Measurements from ENCODE around the gene TMEM117.

The TMEM117 gene

DNA sequence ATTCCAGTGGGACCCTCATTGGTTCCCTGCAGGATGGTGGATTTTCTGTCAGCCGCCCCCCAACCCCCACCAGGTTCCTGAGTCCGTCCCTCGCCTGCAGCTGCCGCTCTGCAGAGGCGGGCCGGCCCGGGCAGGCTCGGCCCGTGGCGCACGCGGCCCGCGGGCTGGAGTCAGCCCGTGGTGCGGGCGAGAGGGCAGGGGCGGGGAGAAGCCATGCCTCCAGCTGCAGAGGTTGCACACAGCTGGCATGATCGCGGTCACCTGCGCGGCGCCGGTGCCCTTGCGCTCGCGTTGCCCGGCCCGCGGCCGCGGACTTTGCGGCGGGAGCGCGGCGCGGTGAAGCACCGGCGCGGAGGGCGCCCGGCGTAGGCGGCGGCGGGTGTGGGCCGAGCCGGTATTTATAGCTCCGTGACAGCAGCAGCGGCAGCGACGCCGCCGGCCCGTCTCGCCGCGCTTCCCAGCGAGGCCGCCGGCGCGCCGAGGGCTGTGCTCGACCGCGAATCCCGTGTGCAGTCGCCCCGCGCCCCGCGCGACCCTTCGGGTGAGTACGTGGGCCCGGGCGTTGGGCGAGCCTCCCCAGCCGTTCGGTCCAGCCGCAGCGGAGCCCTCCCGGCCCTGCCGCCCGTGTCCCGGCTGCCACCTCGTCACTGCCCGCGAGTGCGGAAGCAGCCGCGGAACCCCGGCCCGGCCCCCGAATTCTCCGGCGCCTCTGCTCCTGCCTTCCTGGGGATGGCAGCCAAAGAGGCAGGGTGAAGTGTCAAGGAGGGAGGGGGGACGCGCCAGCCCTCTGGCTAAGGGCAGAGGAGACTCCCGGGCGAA lies at the start of gene TMEM117:
TMEM117 (plus strand) TSS at position 426 of the 819 bp plus-strand sequence.
- peak; percentile 83 for DNase-seq

DNA sequence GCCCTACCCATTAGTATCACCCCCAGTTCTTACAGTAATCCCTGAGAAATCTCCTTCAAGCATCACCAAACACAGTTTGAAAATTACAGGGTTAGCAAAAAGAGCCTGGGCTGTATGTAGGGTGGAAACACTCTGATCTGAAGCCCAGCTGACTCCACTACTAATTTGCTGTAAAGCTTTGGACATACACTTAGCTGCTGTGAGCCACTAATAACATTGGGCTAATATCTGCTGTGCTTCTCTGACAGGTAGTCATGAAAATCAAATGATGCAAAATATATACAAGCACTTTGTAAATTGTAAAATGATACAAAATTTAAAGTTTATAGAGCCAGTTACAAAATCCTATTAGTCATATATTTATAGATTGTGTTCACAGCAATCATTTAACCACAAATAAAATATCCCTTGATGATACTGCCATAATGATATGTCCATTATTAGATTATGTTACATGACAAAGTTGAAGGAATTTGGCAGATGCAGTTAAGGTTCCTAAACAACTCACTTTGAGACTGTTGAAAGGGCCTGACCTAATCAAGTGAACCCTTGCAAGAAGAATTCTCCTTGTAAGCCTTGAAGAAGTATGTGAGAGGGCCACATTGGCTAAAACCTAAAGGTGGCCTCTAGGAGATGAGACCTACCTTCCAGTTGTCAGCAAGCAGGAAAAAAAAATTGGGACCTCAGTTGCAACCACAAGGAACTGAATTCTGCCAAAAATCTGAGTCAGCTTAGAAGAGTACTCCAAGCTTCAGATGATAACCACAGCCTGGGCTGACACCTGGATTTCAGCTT lies 48.8 kb upstream of the TMEM117 start:
- no peak for DNase-seq

DNA sequence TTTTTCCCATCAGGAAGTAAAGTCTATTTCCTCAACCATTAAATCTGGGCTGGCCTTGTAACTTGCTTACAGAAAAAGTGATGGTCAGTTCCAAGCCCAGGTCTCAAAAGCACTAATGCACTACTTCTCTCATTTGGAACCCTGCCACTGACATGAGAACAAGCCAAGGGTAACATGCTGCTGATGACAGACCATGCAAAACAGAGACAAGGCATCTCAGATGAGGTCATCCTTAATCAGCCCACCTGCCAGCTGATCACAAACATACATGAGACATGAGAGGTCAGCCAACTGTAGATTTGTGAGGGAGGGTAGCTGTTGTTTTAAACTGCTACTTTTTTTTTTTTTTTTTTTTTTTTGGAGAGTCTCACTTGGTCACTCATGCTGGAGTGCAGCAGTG lies 45.9 kb upstream of the TMEM117 start:
- DNase-seq = no peak

DNA sequence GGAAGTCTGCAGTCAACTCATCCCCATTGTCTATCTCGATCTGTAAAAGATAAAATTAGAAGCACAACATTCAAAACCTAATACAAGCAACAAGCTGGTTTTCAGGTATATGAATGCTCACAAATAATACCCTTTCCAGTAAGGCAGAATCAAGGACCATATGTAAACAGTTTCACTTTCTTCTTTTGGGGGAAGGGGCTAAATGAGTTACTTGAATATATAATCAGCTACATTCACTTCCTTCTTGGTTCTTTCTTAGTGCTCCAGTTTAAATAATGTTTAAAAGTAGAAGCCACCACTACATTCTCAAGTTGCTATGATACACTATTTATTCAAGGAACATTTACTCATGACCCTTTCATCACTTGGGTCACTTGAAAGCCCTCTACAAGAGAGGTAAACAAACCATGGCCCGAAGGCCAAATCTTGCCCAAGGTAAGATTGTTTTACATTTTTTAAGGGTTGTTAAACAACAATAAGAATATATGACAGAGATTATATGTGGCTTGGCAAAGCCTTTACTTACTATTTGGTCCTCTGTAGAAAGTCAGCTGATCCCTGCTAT lies 40.1 kb upstream of the TMEM117 start:
- no peak for DNase-seq

DNA sequence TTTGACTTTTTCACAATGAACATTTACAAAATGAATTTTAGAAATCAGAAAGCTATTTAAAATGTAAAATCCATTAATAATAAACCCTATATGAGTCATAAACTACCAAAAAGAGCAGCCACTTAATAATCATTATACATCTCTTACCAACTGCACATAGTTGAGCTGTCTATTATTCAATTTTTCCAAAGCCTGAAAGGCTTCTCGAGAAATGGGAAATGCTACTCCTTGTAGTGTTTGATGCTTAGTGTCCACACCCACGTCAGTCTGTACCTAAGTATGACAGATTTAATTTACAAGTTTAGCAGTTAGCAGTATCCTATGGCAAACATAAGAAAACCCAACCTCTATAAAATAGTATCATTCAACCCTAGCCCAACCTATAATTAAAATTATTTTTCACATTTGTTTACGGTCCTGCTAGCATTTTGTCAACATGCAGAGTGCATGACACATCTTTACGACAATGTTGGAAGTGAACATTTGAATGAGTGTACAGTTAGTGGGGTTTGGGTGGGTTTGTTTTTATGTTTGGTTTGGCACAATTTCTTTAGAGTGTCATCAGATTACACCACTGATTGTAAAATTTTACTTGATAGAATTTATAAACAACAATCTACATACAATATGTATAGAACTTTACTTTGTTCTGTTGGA lies 38.2 kb upstream of the TMEM117 start:
- DNase-seq = no peak

DNA sequence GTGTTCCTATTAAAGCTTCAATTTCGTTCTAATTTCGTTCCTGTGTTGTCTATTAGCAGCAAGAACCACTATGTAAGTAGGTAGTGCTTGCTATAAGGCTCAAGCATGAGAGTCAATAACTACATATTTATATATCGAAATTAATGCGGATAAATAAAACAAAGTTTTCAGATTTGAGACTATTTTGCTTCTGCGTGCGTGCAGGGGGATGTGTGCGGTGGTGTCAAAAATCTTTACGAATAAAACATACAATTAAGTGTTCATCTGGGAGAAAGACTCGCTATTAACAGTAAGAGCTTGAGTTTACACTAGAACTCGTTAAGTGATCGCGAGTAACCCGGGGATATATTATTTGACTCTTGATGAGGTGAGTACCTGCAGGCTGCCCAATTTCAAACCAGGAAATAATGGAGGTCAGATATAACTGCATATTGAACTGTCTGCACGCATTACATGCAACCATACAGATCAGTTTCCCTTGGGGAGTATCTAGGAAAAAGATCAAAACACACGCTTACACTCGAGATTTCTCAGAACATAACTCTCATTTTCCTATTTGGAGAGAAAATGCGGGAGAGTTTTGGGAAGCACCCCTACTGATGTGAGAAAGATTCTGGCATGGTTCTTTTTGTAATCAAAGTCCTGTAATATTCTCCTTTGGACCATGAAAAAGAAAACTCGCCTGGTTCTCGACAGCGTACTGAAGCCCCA lies 30.6 kb upstream of the TMEM117 start:
- no peak for DNase-seq

DNA sequence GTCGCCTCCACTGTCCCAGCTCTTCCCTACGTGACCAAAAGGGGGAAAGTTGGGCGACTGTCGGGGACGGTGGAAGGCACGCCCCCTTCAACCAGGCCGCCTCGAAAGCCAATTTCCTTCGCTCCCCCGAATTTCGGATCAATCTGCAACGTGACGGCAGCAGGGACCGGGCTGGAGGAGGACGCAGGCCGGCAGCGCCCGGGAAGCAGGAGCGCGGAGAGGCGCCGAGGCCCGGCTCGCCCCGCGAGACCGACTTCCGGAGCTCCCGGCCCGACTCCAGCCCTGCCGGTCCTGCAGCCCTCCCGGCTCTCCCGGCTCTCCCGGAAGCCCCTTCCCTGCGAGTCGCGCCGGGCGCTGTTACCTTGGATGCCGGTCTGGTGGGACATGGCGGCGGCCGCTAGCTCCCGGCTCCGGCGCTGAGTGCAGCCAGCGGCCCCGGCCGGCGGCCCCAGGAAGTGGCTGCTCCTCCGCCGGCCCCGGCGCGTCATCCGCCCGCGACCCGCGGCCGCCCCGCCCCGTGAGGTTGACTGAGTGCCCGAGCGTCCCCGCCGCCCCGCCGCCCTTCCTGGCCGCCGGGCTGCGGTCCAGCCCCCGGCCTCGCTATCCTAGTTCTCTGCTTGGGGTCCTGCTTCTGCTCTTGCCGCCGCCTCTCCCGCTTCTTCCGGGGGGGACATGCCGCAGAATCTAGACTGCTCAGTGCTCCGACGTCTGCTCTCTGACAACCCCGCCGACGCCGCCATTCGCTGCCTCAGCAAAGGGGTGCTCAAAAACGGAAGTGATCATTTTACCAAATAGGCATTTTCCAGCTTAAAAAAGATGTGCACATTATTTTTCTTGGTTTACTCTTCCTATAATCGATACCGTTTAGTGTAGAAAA lies 29.8 kb upstream of the TMEM117 start, which contains the start of gene TWF1:
TWF1 (minus strand) TSS at position 458 of the 877 bp plus-strand sequence; CDS start at position 386, 72 bp downstream.
- DNase-seq = peak; percentile 92

- no peak for DNase-seq
Measured at GRCh38 chr12:43806737-43807072, 29.2 kb upstream of the TMEM117 start.

- DNase-seq = no peak
Measured at GRCh38 chr12:43807386-43807785, 28.5 kb upstream of the TMEM117 start.

- no peak for DNase-seq
Measured at GRCh38 chr12:43812057-43812456, 23.8 kb upstream of the TMEM117 start.

- DNase-seq = no peak
Measured at GRCh38 chr12:43812926-43813325, 23.0 kb upstream of the TMEM117 start.

- DNase-seq = no peak
Measured at GRCh38 chr12:43815416-43815815, 20.5 kb upstream of the TMEM117 start.

DNA sequence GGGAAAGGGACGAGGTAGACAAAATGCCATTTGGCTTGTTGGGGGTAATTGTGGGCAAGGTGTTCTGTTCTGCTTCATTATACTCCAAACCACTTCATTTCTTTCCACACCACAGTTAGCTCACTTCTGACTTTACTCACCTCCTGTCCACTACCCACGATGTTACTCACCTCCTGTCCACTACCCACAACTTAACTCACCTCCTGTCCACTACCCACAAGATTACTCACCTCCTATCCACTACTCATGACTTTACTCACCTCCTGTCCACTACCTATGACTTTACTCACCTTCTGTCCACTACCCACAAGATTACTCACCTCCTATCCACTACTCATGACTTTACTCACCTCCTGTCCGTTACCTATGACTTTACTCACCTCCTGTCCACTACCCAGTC lies 19.7 kb upstream of the TMEM117 start:
- DNase-seq = no peak

- DNase-seq = no peak
Measured at GRCh38 chr12:43824207-43824775, 11.6 kb upstream of the TMEM117 start.

GRCh38 chr12:43826681-43827080 lies 9.2 kb upstream of the TMEM117 start:
- DNase-seq = no peak

DNA sequence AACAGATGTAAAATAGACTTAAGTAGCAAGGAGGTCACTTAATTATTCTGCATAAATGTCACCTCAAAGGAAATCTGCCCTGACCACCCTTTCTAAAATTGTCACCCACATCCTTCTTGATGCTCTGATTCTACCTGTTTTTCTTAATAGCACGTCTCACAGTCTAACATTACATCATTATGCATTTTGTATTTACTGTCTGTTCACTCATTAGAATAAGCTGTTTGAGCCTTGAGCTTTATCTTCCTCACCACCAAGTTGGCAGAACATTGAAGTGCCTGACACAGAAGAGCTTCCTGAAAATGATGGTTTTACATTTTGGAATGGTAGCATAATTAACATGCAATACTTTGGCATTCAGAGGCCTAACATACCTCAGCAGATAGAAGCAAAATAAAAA lies 8.8 kb upstream of the TMEM117 start:
- no peak for DNase-seq

- DNase-seq = no peak
Measured at GRCh38 chr12:43832463-43833168, 3.3 kb upstream of the TMEM117 start.

DNA sequence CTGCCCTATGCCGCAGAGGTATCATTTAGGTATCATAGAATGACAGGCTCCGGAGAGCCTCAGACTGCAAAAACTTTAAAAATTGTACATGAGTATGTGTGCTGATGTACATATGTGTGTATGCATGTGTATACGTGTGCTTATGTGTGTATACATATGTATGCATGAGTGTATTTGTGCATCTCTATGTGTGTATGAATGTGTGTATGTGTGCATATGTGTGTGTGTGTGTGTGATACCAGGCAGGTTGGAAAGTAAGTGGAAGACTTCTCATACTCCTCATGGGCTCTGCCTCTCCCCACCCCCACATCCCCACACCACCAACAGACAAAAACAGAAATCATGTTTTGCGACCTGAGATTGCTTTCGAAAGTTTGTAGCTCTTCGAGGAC lies 621 bp upstream of the TMEM117 start:
- no peak for DNase-seq

- DNase-seq = no peak
Measured at GRCh38 chr12:43836475-43836989, 651 bp downstream of the TMEM117 start.

- no peak for DNase-seq
Measured at GRCh38 chr12:43840338-43840737, 4.5 kb downstream of the TMEM117 start.
